NCI-H345 treated with DMSO at 0.1 percent for 48 hours (cell line): Measurements from ENCODE around the gene ARF5.

Source experiments
- DNase-seq: peaks from one replicate; lab custom pipeline; 2025; ENCODE audit not compliant: unreplicated experiment; lab: John Stamatoyannopoulos, UW

Gene ARF5

DNA sequence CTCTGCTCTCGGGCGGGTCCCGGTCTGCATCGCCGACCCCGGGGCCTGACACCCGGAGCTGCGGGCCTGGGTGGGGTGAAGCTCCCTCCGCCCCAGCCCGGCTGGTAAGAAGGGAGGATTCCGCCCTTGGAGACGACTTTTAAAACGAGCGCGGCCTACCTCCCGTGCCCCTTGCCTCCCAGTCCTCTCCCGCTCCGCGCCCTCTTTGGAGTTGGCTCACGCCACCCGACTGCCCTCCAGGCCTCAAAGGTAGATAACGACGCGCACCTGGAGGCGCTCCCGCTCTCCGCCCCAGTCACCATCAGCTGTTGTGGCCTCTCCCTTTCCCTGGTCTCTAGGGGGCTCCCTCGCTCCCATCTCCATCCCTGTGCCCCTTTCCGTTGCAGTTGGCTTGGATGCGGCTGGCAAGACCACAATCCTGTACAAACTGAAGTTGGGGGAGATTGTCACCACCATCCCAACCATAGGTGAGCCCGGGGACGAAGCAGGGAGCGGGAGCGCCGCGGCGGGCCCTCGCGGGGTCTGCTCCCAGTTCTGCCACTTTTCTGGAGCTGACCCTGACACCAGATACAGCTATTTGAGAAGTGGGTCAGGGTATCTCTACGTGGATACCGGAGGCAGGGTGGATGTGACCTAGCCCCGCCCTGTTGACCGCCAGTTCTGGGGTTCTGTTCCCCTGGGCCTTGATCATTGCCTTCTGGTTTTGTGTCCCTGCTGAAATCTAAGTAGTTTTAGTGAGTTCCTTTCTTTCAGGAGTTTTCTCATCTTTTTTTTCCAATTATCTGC, 679 bp downstream of the ARF5 start:
- peak; percentile 53 for DNase-seq

DNA sequence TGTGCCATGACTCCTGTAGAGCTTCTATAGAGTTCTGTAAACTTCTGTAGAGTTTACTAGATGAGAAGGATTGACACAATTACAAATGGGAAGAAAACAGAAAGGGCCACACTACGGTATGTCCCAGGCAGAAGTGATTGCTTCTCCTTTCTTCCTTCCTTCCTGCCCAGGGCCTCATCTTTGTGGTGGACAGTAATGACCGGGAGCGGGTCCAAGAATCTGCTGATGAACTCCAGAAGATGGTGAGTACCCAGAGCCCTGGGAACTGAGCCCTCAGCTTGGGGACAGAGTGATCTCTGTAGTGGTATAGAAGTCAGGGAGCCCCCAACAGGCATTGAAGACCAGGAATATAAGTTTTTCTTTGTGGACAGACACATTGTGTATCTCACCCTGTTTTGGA, 1.7 kb downstream of the ARF5 start:
- no peak for DNase-seq

DNA sequence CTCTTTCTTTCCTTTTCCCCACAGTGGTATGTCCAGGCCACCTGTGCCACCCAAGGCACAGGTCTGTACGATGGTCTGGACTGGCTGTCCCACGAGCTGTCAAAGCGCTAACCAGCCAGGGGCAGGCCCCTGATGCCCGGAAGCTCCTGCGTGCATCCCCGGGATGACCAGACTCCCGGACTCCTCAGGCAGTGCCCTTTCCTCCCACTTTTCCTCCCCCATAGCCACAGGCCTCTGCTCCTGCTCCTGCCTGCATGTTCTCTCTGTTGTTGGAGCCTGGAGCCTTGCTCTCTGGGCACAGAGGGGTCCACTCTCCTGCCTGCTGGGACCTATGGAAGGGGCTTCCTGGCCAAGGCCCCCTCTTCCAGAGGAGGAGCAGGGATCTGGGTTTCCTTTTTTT, 3.0 kb downstream of the ARF5 start:
- DNase-seq = no peak

DNA sequence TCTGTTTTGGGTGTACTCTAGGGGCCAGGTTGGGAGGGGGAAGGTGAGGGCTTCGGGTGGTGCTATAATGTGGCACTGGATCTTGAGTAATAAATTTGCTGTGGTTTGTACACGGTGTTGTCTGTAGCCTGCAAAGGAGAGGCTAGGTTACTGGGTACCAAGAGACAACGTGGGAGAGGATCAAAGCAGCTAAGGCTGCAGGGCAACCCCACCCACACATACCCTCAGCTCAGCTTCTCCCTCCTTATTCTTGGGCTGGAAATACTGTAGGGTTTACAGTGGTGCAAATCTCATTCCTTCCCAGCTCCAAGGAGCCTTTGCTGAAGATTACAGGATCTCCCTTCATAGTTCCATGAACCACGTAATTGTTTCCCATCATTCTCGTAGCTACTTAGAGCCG, 3.4 kb downstream of the ARF5 start:
- no peak for DNase-seq

DNA sequence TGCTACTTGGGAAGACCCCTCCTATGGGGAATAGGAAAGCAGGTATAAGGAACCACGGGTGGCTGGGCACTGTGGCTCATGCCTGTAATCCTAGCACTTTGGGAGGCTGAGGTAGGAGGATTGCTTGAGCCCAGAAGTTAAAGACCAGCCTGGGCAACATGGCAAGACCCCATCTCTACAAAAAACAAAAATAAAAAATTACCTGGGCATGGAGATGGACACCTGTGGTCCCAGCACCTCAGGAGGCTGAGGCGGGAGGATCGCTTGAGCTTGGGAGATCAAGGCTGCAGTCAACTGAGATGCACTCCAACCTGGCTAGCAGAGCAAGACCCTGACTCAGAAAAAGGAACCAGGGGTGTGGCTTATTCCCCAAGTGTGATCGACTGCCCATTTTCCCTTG, 4.3 kb downstream of the ARF5 start:
- DNase-seq = no peak

GRCh38 chr7:127594490-127594889, 6.3 kb downstream of the ARF5 start:
- DNase-seq = no peak

DNA sequence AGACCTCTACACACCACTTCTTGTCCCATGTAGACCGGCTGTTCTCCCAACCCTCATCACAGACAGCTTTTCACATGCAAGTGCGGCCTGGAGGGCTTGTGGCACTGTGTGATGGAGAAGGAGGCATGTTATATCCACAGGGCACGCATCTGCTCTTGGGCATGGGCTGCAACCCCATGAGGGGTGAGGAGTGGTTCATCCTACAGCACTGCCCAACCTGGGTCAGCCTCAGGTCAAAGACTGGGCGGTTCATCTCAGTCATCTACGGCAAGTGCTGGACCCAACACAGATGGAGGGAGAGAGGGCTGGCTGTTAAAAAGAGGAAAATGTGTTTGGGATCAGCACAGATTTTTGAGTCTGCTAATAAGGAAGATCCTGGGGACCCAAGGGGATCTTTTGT, 7.5 kb downstream of the ARF5 start:
- no peak for DNase-seq

DNA sequence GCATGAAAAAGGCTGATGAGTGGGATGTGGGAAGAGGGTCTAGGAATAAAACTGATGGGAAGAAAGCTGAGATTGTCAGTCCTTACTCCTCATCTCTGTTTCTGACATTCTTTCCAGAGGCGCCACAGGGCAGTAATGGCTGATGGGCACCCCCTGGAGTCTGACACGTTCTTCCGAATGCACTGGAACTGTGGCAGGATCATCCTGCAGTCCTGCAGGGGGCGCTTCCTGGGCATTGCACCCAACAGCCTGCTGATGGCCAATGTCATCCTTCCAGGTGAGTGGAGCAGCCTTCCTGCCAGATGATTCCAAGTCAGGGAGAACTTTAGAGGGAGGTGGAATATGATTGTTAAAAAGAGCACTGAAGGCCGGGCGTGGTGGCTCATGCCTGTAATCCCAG, 10.1 kb downstream of the ARF5 start:
- no peak for DNase-seq

DNA sequence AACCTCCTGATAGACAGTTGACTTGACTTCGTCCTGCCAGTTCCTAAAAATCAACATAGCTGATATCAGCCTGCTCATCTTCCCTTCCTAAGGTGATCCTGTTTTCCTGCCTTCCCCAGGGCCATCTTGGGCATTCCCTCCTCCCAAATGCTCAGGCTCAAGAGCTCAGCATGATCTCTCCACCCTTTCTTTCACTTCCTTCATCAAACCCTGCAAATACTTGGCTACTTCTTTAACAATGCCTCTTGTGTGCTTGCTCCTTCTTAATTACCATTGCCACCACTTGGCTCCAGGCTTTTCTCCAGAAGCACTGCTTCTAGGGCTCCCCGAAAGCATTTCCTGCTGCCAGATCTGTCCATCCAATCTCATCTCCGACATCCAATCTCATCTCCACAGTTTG, 12.7 kb downstream of the ARF5 start:
- DNase-seq = no peak

- no peak for DNase-seq
These were observed 20.2 kb downstream of the ARF5 start for GRCh38 chr7:127608446-127608845.

DNA sequence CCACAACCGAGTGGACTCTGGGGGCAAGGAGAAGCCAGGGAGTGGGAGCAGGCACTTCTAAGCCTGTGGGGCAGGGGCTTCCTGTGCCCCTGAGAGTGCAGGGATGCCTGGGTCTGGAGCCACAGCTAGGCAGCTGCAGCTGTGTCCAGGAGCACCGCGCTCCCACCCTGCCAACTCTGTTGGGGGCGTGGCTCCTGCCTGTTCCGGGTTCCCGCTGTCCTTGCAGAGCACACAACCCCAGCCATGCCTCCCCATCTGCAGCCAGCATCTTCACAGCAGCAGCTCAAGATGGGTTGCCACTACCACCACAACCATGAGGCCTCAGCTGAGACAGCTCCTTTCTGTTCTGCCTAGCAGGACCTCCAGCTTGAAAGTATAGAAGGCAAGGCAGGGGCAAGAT, 21.1 kb downstream of the ARF5 start:
- no peak for DNase-seq

DNA sequence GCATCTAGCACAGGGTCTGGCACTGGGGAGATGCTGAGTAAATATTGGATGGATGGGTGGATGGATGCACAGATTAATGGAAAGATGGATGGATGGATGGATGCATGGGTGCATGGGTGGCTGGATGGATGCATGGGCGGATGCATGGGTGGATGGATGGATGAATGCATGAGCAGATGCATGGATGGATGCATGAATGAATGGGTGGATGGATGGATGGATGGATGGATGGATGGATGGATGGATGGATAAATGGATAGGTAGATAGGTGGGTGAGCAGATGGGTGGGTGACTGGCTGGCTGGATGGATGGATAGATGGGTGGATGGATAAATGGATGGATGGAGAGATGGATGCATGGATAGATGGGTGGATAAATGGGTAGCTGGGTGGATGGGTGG, 24.1 kb downstream of the ARF5 start:
- DNase-seq = no peak

GRCh38 chr7:127616724-127617123, 28.5 kb downstream of the ARF5 start:
- no peak for DNase-seq

DNA sequence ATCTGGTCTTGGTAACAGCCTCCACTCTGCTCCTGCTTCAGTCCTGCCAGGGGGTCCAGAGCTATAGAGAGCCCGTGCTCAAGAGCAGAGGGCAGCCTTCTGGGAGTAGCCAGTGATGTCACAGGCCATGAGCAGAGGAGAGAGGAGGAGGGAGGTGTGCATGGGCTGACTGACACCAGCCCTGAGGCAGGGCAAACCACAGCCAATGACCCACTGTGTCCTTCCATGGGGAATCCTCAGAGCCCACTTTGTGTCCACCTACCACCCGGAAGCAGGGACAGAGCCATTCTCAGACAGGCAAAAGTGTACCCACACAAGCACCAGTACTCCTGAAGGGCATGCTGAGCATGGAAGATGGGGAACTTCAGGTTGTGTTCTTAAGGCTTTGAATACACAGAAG, 29.8 kb downstream of the ARF5 start, which contains the start of gene PAX4:
Gene PAX4 (minus strand): TSS at position 101 of the 400 bp plus-strand sequence. CDS start 2,214 bp downstream, outside the sequence.
- no peak for DNase-seq

- DNase-seq = no peak
These were observed 30.6 kb downstream of the ARF5 start for GRCh38 chr7:127618775-127619174.

DNA sequence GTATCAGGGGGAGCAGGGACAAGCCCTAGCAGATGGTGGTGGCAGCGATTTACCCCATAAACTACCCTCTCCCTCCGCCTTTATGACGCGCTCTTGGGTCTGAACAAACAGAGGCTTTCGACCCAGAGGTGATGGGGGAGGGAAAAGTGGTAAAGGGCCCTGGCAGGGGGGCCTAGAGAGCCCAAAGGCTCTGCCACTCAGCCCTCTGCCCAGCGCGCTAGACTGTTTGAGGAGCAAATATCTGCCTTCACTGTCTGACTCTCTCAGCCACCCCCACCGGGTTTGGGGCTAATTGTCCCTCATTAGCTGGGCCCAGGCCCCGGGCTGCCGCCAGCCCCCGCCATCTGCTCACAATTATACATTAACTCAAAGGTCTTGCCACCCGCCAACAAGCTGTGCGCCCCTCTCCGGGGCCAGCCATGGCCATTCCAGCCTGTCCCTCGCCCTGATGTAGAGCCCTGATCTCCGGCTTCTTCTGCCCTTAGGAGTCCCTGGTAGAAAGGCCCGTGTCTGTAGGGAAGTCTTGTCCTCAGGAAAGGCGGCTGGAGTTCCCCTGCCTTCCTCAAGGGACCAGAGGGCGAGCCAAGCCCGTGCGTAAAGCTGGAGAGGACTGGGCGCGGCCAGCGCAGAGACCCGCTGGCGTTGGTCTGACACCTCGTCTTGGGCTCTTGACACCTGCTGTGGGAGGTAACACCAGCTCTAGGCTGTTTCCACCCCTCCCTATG, 31.6 kb downstream of the ARF5 start:
- no peak for DNase-seq

GRCh38 chr7:127620406-127621233, 32.4 kb downstream of the ARF5 start:
- no peak for DNase-seq

DNA sequence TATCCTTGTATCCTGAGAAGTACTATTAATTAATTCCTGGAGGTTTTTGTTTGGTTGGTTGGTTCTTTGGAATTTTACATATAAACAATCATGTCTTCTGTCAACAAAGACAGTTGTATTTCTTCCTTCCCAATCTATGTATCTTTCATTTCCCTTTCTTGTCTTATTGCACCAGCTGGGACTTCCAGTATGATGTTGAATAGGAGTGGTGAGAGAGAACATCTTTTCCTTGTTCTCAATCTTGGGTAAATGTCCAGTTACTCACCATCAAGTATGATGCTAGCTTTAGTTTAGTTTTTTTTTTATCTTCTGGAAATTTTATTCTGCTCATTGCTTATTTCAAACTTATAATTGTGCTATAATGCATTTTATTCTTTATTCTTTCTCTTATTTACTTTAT, 37.1 kb downstream of the ARF5 start:
- DNase-seq = no peak

DNA sequence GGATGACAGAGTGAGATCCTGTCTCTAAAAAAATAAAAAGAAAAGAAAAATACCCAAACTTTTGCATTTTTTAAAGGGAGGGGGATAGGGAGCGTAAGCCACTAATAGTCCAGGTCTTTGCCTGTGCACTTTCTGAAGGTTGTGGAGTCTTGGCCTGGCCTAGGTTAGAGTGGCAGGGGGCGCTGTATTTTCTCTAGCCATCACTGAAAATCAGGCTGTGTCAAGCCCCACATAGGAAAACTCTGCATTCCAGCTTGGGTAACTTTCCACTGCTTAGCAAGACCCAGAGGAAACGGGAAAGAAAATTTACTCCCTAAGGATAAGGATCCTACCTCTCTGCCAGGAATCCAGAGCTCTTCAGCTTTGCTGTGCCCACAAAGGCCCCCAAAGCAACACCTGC, 40.2 kb downstream of the ARF5 start:
- no peak for DNase-seq

DNA sequence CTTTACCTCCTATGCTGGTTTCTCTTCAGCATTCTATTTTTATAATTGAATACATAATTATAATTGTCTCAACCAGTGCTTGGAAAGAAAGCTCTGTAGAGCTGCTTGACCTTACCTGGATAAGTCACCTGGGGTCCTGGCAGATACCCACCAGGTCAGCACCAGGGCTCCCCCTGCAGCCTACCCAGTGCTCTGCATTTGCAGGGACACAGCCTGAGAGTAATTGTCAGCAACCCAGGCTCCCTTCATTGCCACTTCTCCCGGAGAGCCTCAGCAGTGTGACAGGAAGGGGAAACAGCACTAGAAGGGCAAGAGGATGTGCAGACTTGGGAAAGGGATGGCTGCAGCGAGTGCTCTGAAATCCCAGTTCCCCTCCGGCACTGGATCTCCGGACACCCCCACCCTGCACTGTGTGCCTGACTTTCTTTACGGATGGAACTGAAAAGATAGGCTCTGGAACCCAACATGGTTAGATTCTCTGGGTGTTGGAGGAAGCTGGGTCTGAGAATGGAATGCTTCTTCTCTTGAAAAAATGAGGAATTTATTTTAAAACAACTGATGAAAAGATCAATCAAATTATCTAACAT, 41.1 kb downstream of the ARF5 start:
- DNase-seq = no peak

DNA sequence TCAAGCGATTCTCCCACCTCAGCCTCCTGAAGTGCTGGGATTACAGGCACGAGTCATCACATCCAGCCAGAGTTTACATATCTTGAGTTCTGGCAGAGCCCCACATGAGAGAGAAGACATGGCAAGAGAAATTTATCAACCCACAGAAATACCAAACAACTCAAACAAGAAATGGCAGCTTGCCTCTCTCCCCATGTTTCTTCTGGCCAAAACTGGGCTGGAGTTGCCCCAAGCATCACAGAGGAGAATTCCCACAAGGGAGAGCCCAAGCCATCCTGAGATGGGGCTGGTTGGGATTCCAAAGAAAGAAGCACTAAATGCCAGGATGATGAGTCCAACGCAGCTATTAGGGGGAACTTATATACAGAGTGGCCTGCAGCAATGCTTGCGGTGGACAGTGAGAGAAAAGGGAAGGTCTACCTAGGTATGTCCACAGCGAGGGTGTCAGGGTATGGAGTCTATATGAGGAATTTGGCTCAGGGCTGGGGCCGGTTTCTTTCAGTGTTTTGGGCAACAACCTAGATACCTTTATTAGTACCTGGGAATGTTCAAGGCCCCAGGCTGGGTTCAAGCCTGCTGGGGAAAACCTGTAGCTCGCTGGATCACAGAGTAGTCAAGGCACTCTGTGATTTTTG, 44.2 kb downstream of the ARF5 start:
- no peak for DNase-seq
